ENCODE results near the gene PTPA. TPM values are rescaled to one million over a fixed set of nuclear protein-coding genes. Genes with fewer than 3 reads are reported as not detected.

Gene PTPA
- total and polyA plus RNA-seq, 2 of the 4 experiments (the other 2 are of a cell fraction), result 124 to 149 TPM

DNA sequence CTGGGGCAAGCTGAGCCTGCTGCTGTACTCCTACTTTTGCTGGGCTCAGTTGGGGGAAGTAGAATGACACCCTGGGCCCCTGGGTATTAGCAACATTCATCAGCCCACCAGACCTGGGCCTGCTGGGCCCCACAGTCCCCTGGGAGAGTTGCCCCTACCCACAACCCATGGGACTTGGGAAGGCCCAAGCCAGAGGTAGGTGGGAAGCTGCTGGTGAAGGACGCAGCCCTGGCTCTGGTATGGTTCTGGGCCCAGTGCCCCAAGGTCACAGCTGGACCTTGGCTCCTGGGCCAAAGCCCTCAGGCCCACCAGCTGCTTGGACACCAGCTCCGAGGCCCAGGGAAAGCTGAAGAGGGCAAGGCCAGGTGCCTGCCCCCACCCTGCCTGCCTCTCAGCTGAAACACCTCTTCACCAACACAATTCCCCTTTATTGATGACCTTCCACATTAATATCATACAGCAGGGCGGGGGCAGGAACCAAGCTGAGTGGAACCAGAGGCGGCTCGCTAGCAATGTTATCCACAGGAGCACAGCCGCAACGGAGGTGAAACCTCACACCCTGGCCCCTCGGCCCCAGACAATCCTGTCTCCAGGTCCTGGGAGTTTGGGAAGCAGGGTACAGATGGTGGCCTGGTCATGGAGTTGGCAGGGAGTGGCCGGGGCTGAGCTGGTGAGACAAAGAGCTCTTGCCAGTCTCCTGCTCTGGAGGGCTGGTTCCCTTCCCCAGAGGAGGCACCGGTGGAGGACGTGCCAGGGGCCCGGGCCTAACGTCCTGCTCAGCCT is 16.6 kb upstream of the PTPA start:
- no TSS peak for BruUV-seq (replicated peaks)
- H3K27me3 ChIP-seq (ENCODE audit: control insufficient read depth, insufficient read depth, low read length), result no peaks in the 10 kb centered on the region
- dilution Hi-C loops (cut with HindIII; ENCODE audit: low sequenced_read_pairs, unreplicated experiment) (no loop called here), in situ Hi-C loops (cut with MboI; ENCODE audit: low sequenced_read_pairs) (no loop called here), intact Hi-C loops (cut with micrococcal nuclease) (no loop called here)
- POLR2A ChIA-PET (ENCODE audit: unreplicated experiment), result no interaction called here
- no peak overlapping the region for H3K56ac ChIP-seq (ENCODE audit: extremely low read depth, insufficient read depth, low read length)
- no peak overlapping the region for H3K23ac ChIP-seq (ENCODE audit: low read depth, low read length)
- H3K14ac ChIP-seq (replicated peaks; ENCODE audit: low read depth, low read length), result no peak overlapping the region
- no peak overlapping the region for H3K27ac ChIP-seq (ENCODE audit: insufficient read depth, low read length)
- no peak overlapping the region for H3K18ac ChIP-seq (ENCODE audit: low read depth, low read length)
- H2AK9ac ChIP-seq (replicated peaks; ENCODE audit: low read depth, low read length, poor library complexity), result no peak overlapping the region
- H2BK15ac ChIP-seq (ENCODE audit: low read depth, low read length), result no peak overlapping the region
- no peak overlapping the region for H2AK5ac ChIP-seq (ENCODE audit: low read depth, low read length)
- no peak overlapping the region for H2AFZ ChIP-seq (replicated peaks; ENCODE audit: low read length, poor library complexity)
- H3K4me1 ChIP-seq (ENCODE audit: control insufficient read depth, insufficient read depth, low read length), result no peaks in the 10 kb centered on the region
- no peak overlapping the region for H3K9ac ChIP-seq (ENCODE audit: low read depth, low read length)
- H4K8ac ChIP-seq (ENCODE audit: low read depth in 2 of 2, low read length in 2 of 2), result no peak overlapping the region
- H3K9me1 ChIP-seq (ENCODE audit: insufficient read depth, low read length), result no peaks in the 10 kb centered on the region
- H4K5ac ChIP-seq (ENCODE audit: low read depth, low read length), result no peak overlapping the region
- DNase-seq (no peak), ATAC-seq (ENCODE audit: low read depth) (no peak)
- no peak overlapping the region for H2BK120ac ChIP-seq (ENCODE audit: low read depth, low read length)
- CTCF ChIA-PET, result no interaction called here
- no peaks in the 10 kb centered on the region for H4K20me1 ChIP-seq (ENCODE audit: insufficient read depth, low read length)
- no peaks in the 10 kb centered on the region for H3K79me1 ChIP-seq (ENCODE audit: low read depth in 1 of 2, low read length in 2 of 2)
- H3K9me3 ChIP-seq (ENCODE audit: control insufficient read depth, insufficient read depth, low read length), result no peaks in the 10 kb centered on the region
- H4K91ac ChIP-seq (ENCODE audit: insufficient read depth, low read depth, low read length), result no peak overlapping the region
- no peak overlapping the region for H3K4me3 ChIP-seq (ENCODE audit: insufficient read depth, low read depth, low read length)
- no peak overlapping the region for H2BK20ac ChIP-seq (ENCODE audit: low read depth, low read length)
- H3K4ac ChIP-seq (ENCODE audit: low read depth, low read length), result no peak overlapping the region
- 93% methylated on average over 3 of the region's 13 CpGs; no CpG with 5 or more reads in 1 of the 2 experiments for WGBS, 2 experiments (ENCODE audit: extremely low coverage in 2 of 2, insufficient read length in 1 of 2)
- H2BK5ac ChIP-seq (ENCODE audit: low read depth, low read length, poor library complexity, severe bottlenecking), result no peak overlapping the region
- peaks cover 36% of the 10 kb centered on the region for H3K36me3 ChIP-seq (ENCODE audit: control insufficient read depth, insufficient read depth, low read length)
- no peak overlapping the region for H3K4me2 ChIP-seq (ENCODE audit: low read depth, low read length)
- no peak for TF ChIP-seq CEBPB (IDR thresholded peaks at IDR 0.05; ENCODE audit: low read depth, low read length)
- TF ChIP-seq, protein P1, sequence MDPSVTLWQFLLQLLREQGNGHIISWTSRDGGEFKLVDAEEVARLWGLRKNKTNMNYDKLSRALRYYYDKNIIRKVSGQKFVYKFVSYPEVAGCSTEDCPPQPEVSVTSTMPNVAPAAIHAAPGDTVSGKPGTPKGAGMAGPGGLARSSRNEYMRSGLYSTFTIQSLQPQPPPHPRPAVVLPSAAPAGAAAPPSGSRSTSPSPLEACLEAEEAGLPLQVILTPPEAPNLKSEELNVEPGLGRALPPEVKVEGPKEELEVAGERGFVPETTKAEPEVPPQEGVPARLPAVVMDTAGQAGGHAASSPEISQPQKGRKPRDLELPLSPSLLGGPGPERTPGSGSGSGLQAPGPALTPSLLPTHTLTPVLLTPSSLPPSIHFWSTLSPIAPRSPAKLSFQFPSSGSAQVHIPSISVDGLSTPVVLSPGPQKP (IDR thresholded peaks at IDR 0.05; ENCODE audit: borderline replicate concordance, low read depth, low read length), result no peak
- no peak for TF ChIP-seq CHD1 (IDR thresholded peaks at IDR 0.05; ENCODE audit: low read depth, low read length)
- TF ChIP-seq NFE2L2 (IDR thresholded peaks at IDR 0.05; ENCODE audit: low read depth, low read length), result no peak
- TF ChIP-seq SMC3 (IDR thresholded peaks at IDR 0.05; ENCODE audit: low read depth, low read length), result no peak
- TF ChIP-seq RCOR1 (IDR thresholded peaks at IDR 0.05; ENCODE audit: insufficient replicate concordance, low read length), result no peak

All from IMR-90 (cell line).